ENCODE data around the gene C12orf43.

- no peak for TF ChIP-seq CTCF (conservative IDR thresholded peaks at IDR 0.05 in 1 of 2, IDR thresholded peaks at IDR 0.05 in 1 of 2; ENCODE audit: extremely low read depth in 1 of 2, insufficient read depth in 1 of 2, low read depth in 1 of 2, low read length in 2 of 2)
- TF ChIP-seq EZH2 (IDR thresholded peaks at IDR 0.05; ENCODE audit: borderline replicate concordance, low read length), result no peak
Observed at GRCh38 chr12:120997448-120997847, 18.8 kb downstream of the C12orf43 start.
